CD4-positive, CD25-positive, alpha-beta regulatory T cell (primary cell): Measurements from ENCODE around the gene SLC39A9. TPM values are rescaled to one million over a fixed set of nuclear protein-coding genes. Genes with fewer than 3 reads are reported as not detected.
A peak's percentile ranks its signal among the peaks of the same experiment; 100 is the strongest.

Source experiments
- ATAC-seq, 2 donors: fragments of 150-1000 bp; cut with Tn5 transposase; one replicate each; pipeline ENCODE4 v1.10.0; 2021; ENCODE audit warnings: low read depth in 2 of 2, moderate number of reproducible peaks in 2 of 2, moderate library complexity in 1 of 2
- DNase-seq, 3 donors: peaks; one replicate each; pipeline versions ENCODE4 v3.0.0 to v3.0.0-alpha.2; 2012 to 2022; ENCODE audit warnings: mixed read lengths in 1 of 3
- H3K27ac ChIP-seq: one replicate; pipeline ENCODE4 v1.7.0; 2013; ENCODE audit warnings: mild to moderate bottlenecking, low read length; ENCODE audit not compliant: insufficient read depth, poor library complexity, severe bottlenecking
- H3K27me3 ChIP-seq: one replicate; pipeline ENCODE4 v1.7.0; 2013; ENCODE audit warnings: low read length; ENCODE audit not compliant: control insufficient read depth, insufficient read depth
- H3K36me3 ChIP-seq: one replicate; pipeline ENCODE4 v1.7.0; 2013; ENCODE audit warnings: mild to moderate bottlenecking, low read length, moderate library complexity; ENCODE audit not compliant: control insufficient read depth, insufficient read depth
- H3K4me1 ChIP-seq: 2 replicates; pipeline ENCODE4 v1.7.0; 2013; ENCODE audit warnings: mild to moderate bottlenecking, low read length; ENCODE audit not compliant: insufficient read depth, control insufficient read depth, poor library complexity, severe bottlenecking
- H3K4me3 ChIP-seq: one replicate; pipeline ENCODE4 v1.7.0; 2013; ENCODE audit warnings: low read depth, mild to moderate bottlenecking, low read length, moderate library complexity
- H3K9me3 ChIP-seq, 2 experiments: 1 replicate in 1 of 2; 2 replicates in 1 of 2; pipeline ENCODE4 v1.7.0; 2013; ENCODE audit warnings: low read length in 2 of 2, mild to moderate bottlenecking in 1 of 2, moderate library complexity in 1 of 2; ENCODE audit not compliant: control insufficient read depth in 2 of 2
- H3K27ac Mint-ChIP-seq, 3 donors: one replicate each; pipeline ENCODE4 v1.8.0; 2020 to 2022; ENCODE audit warnings: mild to moderate bottlenecking in 3 of 3, mixed read lengths in 3 of 3, moderate library complexity in 2 of 3
- H3K27me3 Mint-ChIP-seq: one replicate; pipeline ENCODE4 v1.8.0; 2022; ENCODE audit warnings: mild to moderate bottlenecking, mixed read lengths
- H3K36me3 Mint-ChIP-seq: one replicate; pipeline ENCODE4 v1.8.0; 2020; ENCODE audit warnings: mixed read lengths
- H3K4me1 Mint-ChIP-seq, 4 donors: one replicate each; pipeline ENCODE4 v1.8.0; 2020 to 2022; ENCODE audit warnings: mixed read lengths in 4 of 4, mild to moderate bottlenecking in 1 of 4
- H3K4me3 Mint-ChIP-seq, 4 donors: one replicate each; pipeline ENCODE4 v1.8.0; 2020 to 2022; ENCODE audit warnings: mild to moderate bottlenecking in 4 of 4, mixed read lengths in 4 of 4, moderate library complexity in 3 of 4
- H3K9me3 Mint-ChIP-seq, 7 donors: one replicate each; pipeline ENCODE4 v1.8.0; 2020 to 2022; ENCODE audit warnings: mixed read lengths in 7 of 7, mild to moderate bottlenecking in 3 of 7, moderate library complexity in 2 of 7
- polyA plus RNA-seq, 4 donors: library from polyadenylated mRNA; unstranded; fragments of 300-500 nt; fragmentation: Illumina TruSeq; gene quantifications; one replicate each; pipeline ENCODE4 v1.2.3, GENCODE V29; 2021
- total RNA-seq: library from RNA; stranded (reverse); gene quantifications from one replicate; pipeline ENCODE4 v1.2.3, GENCODE V29; 2022

Gene SLC39A9
- total and polyA plus RNA-seq, 5 donors from 2014 or later, result 16.4 to 33.1 (median 22.2) TPM

DNA sequence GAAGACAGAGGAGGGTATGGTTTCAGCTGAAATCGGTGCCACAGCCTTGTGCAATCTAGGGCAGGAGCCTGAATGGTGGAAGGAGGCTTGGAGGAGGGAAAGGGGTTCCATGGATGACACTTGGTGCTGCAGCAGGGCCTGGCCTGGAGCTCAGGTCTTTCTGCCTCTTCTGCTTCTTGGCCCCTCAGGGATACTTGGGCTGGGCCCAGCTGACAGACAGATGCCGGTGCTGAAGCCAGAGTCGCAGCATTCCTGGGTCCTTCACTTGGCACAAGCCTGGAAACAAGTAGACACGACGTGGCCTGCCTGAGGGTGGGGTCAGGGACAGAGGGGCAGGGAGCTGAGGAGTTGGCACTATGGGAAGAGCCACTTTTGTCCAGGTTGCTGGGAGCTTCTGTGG, 81.6 kb downstream of the SLC39A9 start:
- no peaks in the 10 kb centered on the region for H3K36me3 ChIP-seq
- no peaks in the 10 kb centered on the region for H3K9me3 ChIP-seq
- peaks cover 5% of the 10 kb centered on the region for H3K27me3 ChIP-seq
- peaks cover 0 to 6% (median 0%) of the 10 kb centered on the region in 4 donors for H3K4me1 Mint-ChIP-seq
- H3K4me3 Mint-ChIP-seq, result no peak overlapping the region
- H3K36me3 Mint-ChIP-seq, result no peaks in the 10 kb centered on the region
- no peak overlapping the region for H3K27ac Mint-ChIP-seq
- H3K4me1 ChIP-seq, result peaks cover 4% of the 10 kb centered on the region
- no peak for ATAC-seq
- H3K4me3 ChIP-seq, result no peak overlapping the region
- peaks cover 0 to 2% (median 0%) of the 10 kb centered on the region in 7 donors for H3K9me3 Mint-ChIP-seq
- no peak for DNase-seq
- H3K27ac ChIP-seq, result no peak overlapping the region
- H3K27me3 Mint-ChIP-seq, result peaks cover 22% of the 10 kb centered on the region

- Histone ChIP-seq H3K9me3 (no peaks in the 10 kb centered on the region), H3K27ac (no peak overlapping the region), H3K27me3 (peaks cover 13% of the 10 kb centered on the region), H3K4me1 (peaks cover 4% of the 10 kb centered on the region), H3K36me3 (no peaks in the 10 kb centered on the region), H3K4me3 (no peak overlapping the region)
- H3K36me3 Mint-ChIP-seq, result no peaks in the 10 kb centered on the region
- H3K4me3 Mint-ChIP-seq, result no peak overlapping the region
- H3K4me1 Mint-ChIP-seq, result peaks cover 0 to 6% (median 0%) of the 10 kb centered on the region in 4 donors
- H3K27ac Mint-ChIP-seq, result no peak overlapping the region
- peaks cover 41% of the 10 kb centered on the region for H3K27me3 Mint-ChIP-seq
- ATAC-seq, result no peak
- H3K9me3 Mint-ChIP-seq, result no peaks in the 10 kb centered on the region
- no peak for DNase-seq
These were observed 83.5 kb downstream of the SLC39A9 start for GRCh38 chr14:69481815-69482568.

DNA sequence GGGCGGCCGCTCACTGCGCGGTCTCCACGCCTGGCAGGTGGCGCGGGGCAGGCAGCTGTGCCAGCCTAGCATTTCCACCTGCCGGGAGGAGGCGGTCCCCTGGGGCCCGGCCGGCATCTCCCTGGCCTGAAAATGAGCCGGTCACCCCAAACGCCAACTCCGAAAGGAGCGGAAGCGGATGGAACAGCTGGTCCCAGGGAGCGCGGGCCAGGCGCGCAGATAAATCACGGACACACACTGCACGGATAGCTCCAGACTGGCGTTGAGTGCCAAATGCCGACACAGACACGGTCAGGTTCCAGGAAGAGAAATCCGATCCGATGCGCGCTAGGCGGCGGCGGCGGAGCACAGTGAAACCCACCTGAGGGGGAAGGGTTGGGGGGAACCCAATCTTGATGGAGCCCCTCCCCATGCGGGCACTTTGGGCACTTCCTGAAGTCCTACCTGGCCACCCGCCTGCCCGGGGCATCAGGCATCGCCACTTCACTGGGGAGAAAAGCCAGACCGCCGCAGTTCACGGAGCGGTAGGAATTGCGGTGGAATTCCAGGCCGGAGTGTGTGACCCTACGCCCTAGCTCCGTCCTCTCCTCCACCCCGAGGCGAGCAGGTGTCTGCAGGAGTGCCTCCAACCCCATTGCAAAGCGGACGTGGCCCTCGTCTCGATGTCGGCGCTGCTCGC, 85.4 kb downstream of the SLC39A9 start:
- Mint-ChIP-seq H3K27me3 (peaks cover 55% of the 10 kb centered on the region), H3K27ac (peak overlapping the region in 1 of 3 donors; percentile 56), H3K4me3 (no peak overlapping the region), H3K36me3 (no peaks in the 10 kb centered on the region), H3K4me1 (peaks cover 0 to 6% (median 0%) of the 10 kb centered on the region in 4 donors), H3K9me3 (peaks cover 0 to 2% (median 0%) of the 10 kb centered on the region in 7 donors)
- Histone ChIP-seq H3K9me3 (no peaks in the 10 kb centered on the region), H3K4me1 (peaks cover 4% of the 10 kb centered on the region), H3K27me3 (peaks cover 13% of the 10 kb centered on the region), H3K36me3 (no peaks in the 10 kb centered on the region), H3K4me3 (no peak overlapping the region), H3K27ac (no peak overlapping the region)
- ATAC-seq (no peak), DNase-seq (no peak)

DNA sequence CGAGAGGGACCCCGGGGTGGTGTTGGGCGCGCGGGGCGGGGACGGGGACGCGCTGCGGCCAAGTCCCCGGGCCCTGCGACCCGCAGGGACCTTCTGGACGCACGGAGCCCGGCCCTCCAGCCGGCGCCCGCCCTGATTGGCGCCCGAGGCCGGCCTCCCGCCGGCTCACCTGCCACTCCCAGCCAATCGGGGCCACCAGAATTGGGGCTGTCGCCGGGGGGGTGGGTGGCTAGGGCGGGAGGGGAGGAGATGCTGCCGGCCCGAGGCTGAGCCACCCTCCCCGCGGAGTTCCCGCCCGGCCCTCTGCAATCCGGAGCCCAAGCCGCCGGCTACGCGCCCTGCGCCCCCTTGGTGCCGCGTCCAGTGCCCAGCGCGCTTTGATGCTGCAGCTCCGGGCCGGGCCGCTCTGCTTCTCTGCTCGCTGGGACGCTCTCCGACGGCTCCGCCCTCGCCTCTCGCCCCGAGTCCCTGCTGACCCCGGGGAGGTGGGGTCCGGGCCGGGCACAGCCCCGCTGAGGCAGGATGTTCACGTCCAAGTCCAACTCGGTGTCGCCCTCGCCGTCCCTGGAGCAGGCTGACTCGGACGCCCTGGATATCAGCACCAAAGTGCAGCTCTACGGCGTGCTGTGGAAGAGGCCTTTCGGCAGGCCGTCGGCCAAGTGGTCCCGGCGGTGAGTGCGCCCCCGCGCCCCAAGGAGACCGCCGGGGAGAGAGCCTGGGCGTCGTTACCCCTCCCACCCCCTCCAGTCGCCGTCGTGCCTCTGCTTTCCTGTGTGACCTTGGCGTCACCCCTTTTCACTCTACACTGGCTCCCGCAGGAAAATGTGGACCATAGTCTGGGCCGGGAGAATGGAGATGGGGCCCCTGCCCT, 86.2 kb downstream of the SLC39A9 start, which contains the start of gene PLEKHD1:
Gene PLEKHD1 (plus strand): TSS at position 285 of the 871 bp plus-strand sequence. CDS start 238 bp downstream, at position 523.
- H3K4me1 ChIP-seq, result peaks cover 4% of the 10 kb centered on the region
- H3K4me3 ChIP-seq, result no peak within 1 kb of the TSS
- H3K27ac Mint-ChIP-seq, result peak within 1 kb of the TSS in 1 of 3 donors; percentile 56
- no peak for ATAC-seq
- H3K27me3 Mint-ChIP-seq, result peaks cover 58% of the 10 kb centered on the region
- DNase-seq, result no peak
- no peaks in the 10 kb centered on the region for H3K36me3 Mint-ChIP-seq
- no peak within 1 kb of the TSS for H3K27ac ChIP-seq
- H3K4me3 Mint-ChIP-seq, result no peak within 1 kb of the TSS
- peaks cover 0 to 2% (median 0%) of the 10 kb centered on the region in 7 donors for H3K9me3 Mint-ChIP-seq
- H3K27me3 ChIP-seq, result peaks cover 13% of the 10 kb centered on the region
- no peaks in the 10 kb centered on the region for H3K36me3 ChIP-seq
- peaks cover 0 to 6% (median 0%) of the 10 kb centered on the region in 4 donors for H3K4me1 Mint-ChIP-seq
- H3K9me3 ChIP-seq, result no peaks in the 10 kb centered on the region

- Histone ChIP-seq H3K36me3 (no peaks in the 10 kb centered on the region), H3K27me3 (peaks cover 13% of the 10 kb centered on the region), H3K4me1 (peaks cover 4% of the 10 kb centered on the region), H3K27ac (no peak overlapping the region), H3K9me3 (no peaks in the 10 kb centered on the region), H3K4me3 (no peak overlapping the region)
- ATAC-seq (no peak), DNase-seq (no peak)
- Mint-ChIP-seq H3K27me3 (peaks cover 59% of the 10 kb centered on the region), H3K9me3 (peaks cover 0 to 2% (median 0%) of the 10 kb centered on the region in 7 donors), H3K4me3 (no peak overlapping the region), H3K36me3 (no peaks in the 10 kb centered on the region), H3K4me1 (peaks cover 0 to 6% (median 0%) of the 10 kb centered on the region in 4 donors), H3K27ac (no peak overlapping the region)
These were observed 86.8 kb downstream of the SLC39A9 start for GRCh38 chr14:69485315-69485660.

DNA sequence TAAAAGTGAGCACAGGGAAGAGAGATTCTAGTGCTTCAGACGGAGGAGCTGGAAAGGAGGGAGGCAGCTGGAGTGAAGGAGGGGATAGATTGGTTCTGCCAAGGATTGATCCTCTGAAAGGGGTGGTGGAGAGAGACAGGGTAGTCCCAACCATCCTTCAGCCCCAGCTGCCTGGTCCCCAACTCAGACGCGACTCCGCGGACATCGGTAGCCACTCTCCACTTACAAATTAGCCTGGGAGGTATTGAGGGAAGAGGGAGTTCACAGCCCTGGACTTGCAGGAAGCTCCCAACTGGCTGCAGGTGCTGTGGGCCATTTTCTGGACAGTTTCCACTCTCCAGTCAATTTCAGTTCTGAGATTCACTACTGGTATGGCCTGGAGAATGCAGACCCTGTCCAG, 87.2 kb downstream of the SLC39A9 start:
- Histone ChIP-seq H3K4me1 (peaks cover 4% of the 10 kb centered on the region), H3K27me3 (peaks cover 13% of the 10 kb centered on the region), H3K27ac (no peak overlapping the region), H3K9me3 (no peaks in the 10 kb centered on the region), H3K36me3 (no peaks in the 10 kb centered on the region), H3K4me3 (no peak overlapping the region)
- H3K27ac Mint-ChIP-seq, result no peak overlapping the region
- peaks cover 0 to 6% (median 0%) of the 10 kb centered on the region in 4 donors for H3K4me1 Mint-ChIP-seq
- H3K27me3 Mint-ChIP-seq, result peaks cover 63% of the 10 kb centered on the region
- no peak for DNase-seq
- peaks cover 0 to 2% (median 0%) of the 10 kb centered on the region in 7 donors for H3K9me3 Mint-ChIP-seq
- no peaks in the 10 kb centered on the region for H3K36me3 Mint-ChIP-seq
- no peak for ATAC-seq
- no peak overlapping the region for H3K4me3 Mint-ChIP-seq

DNA sequence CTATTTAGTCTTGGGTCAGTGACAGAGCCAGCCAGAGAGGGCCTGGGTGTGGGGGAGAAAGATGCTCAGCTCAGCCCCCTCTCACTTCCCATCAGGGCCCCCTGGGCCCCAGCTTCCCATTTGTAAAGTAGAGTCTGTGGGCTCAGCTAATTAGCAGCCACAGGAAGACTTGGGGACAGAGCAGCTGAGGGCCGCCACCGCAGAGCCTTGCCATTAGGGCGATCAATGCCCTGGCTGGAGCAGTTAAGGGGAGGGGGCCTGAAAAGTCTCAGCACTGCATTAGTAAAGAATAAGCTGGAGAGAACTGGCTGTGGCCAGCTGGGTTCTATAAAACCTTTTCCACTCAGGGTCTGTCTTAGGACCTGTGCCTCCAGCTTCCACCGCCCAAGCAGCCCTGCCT, 88.7 kb downstream of the SLC39A9 start:
- no peak overlapping the region for H3K27ac ChIP-seq
- peaks cover 4% of the 10 kb centered on the region for H3K4me1 ChIP-seq
- Mint-ChIP-seq H3K27ac (no peak overlapping the region), H3K27me3 (peaks cover 61% of the 10 kb centered on the region), H3K4me3 (no peak overlapping the region), H3K36me3 (no peaks in the 10 kb centered on the region), H3K9me3 (peaks cover 0 to 2% (median 0%) of the 10 kb centered on the region in 7 donors), H3K4me1 (peaks cover 0 to 6% (median 0%) of the 10 kb centered on the region in 4 donors)
- ATAC-seq (no peak), DNase-seq (no peak)
- H3K27me3 ChIP-seq, result peaks cover 10% of the 10 kb centered on the region
- no peak overlapping the region for H3K4me3 ChIP-seq
- H3K9me3 ChIP-seq, result no peaks in the 10 kb centered on the region
- no peaks in the 10 kb centered on the region for H3K36me3 ChIP-seq
